Vagina (tissue), 2 donors: ENCODE results near the gene CD48. TPM values are rescaled to one million over a fixed set of nuclear protein-coding genes. Genes with fewer than 3 reads are reported as not detected.

Experiments used
- DNase-seq, 2 donors: peaks; one replicate each; pipeline ENCODE4 v3.0.0-alpha.2; 2017; ENCODE audit errors: extremely low spot score in 2 of 2
- H3K27ac ChIP-seq: fragments of 200-600 bp; sonication (generic); one replicate; pipeline ENCODE4 v1.5.1; 2019
- H3K27me3 ChIP-seq: fragments of 200-600 bp; sonication (generic); one replicate; pipeline ENCODE4 v1.5.1; 2019
- H3K36me3 ChIP-seq, 2 donors: fragments of 200-600 bp; sonication (generic); one replicate each; pipeline ENCODE4 v1.5.1; 2017 to 2019
- H3K4me1 ChIP-seq: fragments of 200-600 bp; sonication (generic); one replicate; pipeline ENCODE4 v1.5.1; 2019
- H3K4me3 ChIP-seq, 2 donors: fragments of 200-600 bp; sonication (generic); 1 replicate in 1 of 2; 2 replicates in 1 of 2; pipeline ENCODE4 v1.5.1; 2016 to 2019
- H3K9me3 ChIP-seq: fragments of 200-600 bp; sonication (generic); one replicate; pipeline ENCODE4 v1.5.1; 2019
- POLR2A ChIP-seq, 2 donors: fragments of 450-650 bp; IDR thresholded peaks; one replicate each; pipeline ENCODE4 v1.6.1; 2017; ENCODE audit warnings: antibody characterized with exemption in 2 of 2, mild to moderate bottlenecking in 2 of 2, moderate library complexity in 2 of 2
- POLR2AphosphoS5 ChIP-seq, 2 donors: sonication (generic); formaldehyde crosslinking; IDR thresholded peaks; one replicate each; pipeline ENCODE4 v1.9.0; 2017; ENCODE audit warnings: antibody characterized with exemption in 2 of 2, mild to moderate bottlenecking in 2 of 2, low read depth in 1 of 2; ENCODE audit not compliant: insufficient read depth in 1 of 2
- intact Hi-C: fragments of 100-400 bp; cut with DNase I; formaldehyde crosslinking; loops from one replicate; pipeline ENCODE4 v1.15.1; 2023
- total RNA-seq: library from RNA; depleted of rRNA; stranded (reverse); fragments of >200 nt; gene quantifications from one replicate; pipeline ENCODE4 v1.2.3, GENCODE V29; 2016
- TF ChIP-seq, protein P1 (sequence below), 3 experiments: fragments of 450-650 bp in 2 of 3; fragments of 200-600 bp in 1 of 3; sonication (generic) in 1 of 3; IDR thresholded peaks; one replicate each; pipeline ENCODE4 v1.5.1; 2017 to 2019; ENCODE audit warnings: antibody characterized with exemption in 3 of 3, mild to moderate bottlenecking in 2 of 3, moderate library complexity in 2 of 3

Gene CD48
- total RNA-seq, 1 donor from 2014 or later: 4.7 TPM

DNA sequence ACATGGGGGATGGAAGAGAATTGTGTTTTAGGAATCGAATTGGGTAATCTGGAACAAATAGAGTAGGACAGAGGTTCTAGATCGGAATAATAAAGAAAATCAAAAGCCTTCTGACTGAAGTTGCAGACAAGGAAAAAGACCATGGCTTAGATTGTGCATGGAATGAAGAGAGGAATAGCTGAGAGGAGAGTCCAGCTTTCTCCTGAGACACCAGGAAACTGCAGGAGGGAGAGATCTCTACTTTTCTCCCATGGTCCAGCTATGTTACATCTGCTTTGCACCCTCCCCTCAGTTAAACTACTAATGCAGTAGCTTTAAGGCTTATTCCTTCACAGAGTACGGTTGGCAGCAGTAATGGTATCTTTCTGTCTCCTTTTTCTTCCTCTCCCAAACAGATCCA, 40.8 kb upstream of the CD48 start:
- no peaks in the 10 kb centered on the region for H3K27me3 ChIP-seq
- TF ChIP-seq POLR2AphosphoS5 (IDR thresholded peaks at IDR 0.05; ENCODE audit: insufficient read depth in 1 of 2, low read depth in 1 of 2) (no peak), POLR2A (IDR thresholded peaks at IDR 0.05) (no peak)
- TF ChIP-seq, protein P1, sequence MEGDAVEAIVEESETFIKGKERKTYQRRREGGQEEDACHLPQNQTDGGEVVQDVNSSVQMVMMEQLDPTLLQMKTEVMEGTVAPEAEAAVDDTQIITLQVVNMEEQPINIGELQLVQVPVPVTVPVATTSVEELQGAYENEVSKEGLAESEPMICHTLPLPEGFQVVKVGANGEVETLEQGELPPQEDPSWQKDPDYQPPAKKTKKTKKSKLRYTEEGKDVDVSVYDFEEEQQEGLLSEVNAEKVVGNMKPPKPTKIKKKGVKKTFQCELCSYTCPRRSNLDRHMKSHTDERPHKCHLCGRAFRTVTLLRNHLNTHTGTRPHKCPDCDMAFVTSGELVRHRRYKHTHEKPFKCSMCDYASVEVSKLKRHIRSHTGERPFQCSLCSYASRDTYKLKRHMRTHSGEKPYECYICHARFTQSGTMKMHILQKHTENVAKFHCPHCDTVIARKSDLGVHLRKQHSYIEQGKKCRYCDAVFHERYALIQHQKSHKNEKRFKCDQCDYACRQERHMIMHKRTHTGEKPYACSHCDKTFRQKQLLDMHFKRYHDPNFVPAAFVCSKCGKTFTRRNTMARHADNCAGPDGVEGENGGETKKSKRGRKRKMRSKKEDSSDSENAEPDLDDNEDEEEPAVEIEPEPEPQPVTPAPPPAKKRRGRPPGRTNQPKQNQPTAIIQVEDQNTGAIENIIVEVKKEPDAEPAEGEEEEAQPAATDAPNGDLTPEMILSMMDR (IDR thresholded peaks at IDR 0.05): no peak
- H3K9me3 ChIP-seq: no peaks in the 10 kb centered on the region
- no peak for DNase-seq
- H3K4me1 ChIP-seq: no peaks in the 10 kb centered on the region
- no peaks in the 10 kb centered on the region for H3K36me3 ChIP-seq
- no peak overlapping the region for H3K27ac ChIP-seq
- H3K4me3 ChIP-seq: no peak overlapping the region
- intact Hi-C loops: no loop called here

DNA sequence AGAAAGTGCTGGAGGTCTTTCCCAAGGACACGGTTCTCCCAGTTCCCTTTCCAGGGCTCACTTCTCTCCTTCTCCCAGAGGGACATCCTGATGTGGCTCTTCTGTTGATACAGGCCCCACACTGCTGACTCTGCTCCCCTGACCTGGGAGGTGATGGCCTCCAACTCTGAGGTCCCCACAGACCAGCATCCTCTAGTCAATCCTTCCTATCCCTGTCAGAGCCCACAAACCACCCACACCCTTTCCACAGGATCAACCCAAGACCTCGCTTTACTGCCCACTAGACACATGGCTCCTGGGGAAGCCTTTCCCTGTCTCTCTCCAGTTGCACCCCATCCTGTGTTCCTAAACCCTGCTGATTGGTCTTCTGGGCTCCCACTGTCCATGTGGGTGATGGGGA, 39.0 kb upstream of the CD48 start:
- intact Hi-C loops: no loop called here
- no peak for TF ChIP-seq POLR2AphosphoS5 (IDR thresholded peaks at IDR 0.05; ENCODE audit: insufficient read depth in 1 of 2, low read depth in 1 of 2)
- TF ChIP-seq, protein P1 (IDR thresholded peaks at IDR 0.05): no peak
- no peak for TF ChIP-seq POLR2A (IDR thresholded peaks at IDR 0.05)

DNA sequence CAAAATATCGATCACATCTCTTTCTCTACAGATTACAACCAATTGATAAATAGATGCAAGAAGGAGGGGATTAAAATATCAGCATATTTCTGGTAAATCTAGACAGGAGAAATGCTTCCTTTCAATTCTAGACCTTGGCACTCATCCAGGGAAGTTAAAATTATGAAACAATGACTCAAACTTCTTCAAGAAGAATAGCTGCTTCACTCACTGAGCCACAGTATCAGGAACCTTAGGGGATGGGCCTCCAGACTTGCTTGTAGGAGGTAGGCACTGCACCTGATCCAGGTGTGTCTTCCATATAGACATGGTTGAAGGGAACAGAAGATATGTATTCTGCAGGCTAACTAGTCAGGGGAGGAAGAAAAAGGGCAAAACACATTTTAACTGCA, 37.3 kb upstream of the CD48 start:
- intact Hi-C loops: no loop called here
- no peak for DNase-seq
- H3K27me3 ChIP-seq: no peaks in the 10 kb centered on the region
- no peak overlapping the region for H3K27ac ChIP-seq
- no peak overlapping the region for H3K4me3 ChIP-seq
- no peaks in the 10 kb centered on the region for H3K9me3 ChIP-seq
- H3K36me3 ChIP-seq: no peaks in the 10 kb centered on the region
- H3K4me1 ChIP-seq: no peaks in the 10 kb centered on the region
- TF ChIP-seq, protein P1 (IDR thresholded peaks at IDR 0.05): no peak
- TF ChIP-seq POLR2A (IDR thresholded peaks at IDR 0.05): no peak
- TF ChIP-seq POLR2AphosphoS5 (IDR thresholded peaks at IDR 0.05; ENCODE audit: insufficient read depth in 1 of 2, low read depth in 1 of 2): no peak

More for the DNA sequence above, 39.0 kb upstream of the CD48 start:
- Histone ChIP-seq H3K27ac (no peak overlapping the region), H3K27me3 (no peaks in the 10 kb centered on the region), H3K9me3 (no peaks in the 10 kb centered on the region), H3K36me3 (no peaks in the 10 kb centered on the region), H3K4me3 (no peak overlapping the region), H3K4me1 (no peaks in the 10 kb centered on the region)
- no peak for DNase-seq

DNA sequence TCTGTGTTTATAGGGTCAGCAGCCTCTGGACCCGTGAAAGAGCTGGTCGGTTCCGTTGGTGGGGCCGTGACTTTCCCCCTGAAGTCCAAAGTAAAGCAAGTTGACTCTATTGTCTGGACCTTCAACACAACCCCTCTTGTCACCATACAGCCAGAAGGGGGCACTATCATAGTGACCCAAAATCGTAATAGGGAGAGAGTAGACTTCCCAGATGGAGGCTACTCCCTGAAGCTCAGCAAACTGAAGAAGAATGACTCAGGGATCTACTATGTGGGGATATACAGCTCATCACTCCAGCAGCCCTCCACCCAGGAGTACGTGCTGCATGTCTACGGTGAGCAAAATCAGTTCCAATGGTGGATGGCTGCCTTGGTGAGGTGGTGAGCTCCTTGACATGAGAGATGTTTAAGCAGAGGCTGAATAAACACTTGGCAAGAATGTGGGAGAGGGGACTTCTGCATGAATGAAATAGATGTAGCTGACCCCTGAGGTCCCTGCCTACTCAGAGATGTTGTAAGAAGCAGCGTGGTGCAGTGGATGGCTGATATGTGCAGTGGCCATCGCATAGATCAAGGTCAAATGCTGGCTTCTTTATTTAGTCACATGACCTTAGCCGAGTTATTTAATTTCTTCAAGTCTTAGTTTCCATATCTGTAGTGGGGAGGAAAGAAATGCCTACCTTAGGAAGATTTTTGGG, 36.7 kb upstream of the CD48 start:
- TF ChIP-seq, protein P1 (IDR thresholded peaks at IDR 0.05): no peak
- no peak for TF ChIP-seq POLR2AphosphoS5 (IDR thresholded peaks at IDR 0.05; ENCODE audit: insufficient read depth in 1 of 2, low read depth in 1 of 2)
- no peak for TF ChIP-seq POLR2A (IDR thresholded peaks at IDR 0.05)
- H3K27me3 ChIP-seq: no peaks in the 10 kb centered on the region
- H3K36me3 ChIP-seq: no peaks in the 10 kb centered on the region
- DNase-seq: no peak
- no peak overlapping the region for H3K4me3 ChIP-seq
- H3K9me3 ChIP-seq: no peaks in the 10 kb centered on the region
- H3K27ac ChIP-seq: no peak overlapping the region
- no peaks in the 10 kb centered on the region for H3K4me1 ChIP-seq
- intact Hi-C loops: no loop called here

DNA sequence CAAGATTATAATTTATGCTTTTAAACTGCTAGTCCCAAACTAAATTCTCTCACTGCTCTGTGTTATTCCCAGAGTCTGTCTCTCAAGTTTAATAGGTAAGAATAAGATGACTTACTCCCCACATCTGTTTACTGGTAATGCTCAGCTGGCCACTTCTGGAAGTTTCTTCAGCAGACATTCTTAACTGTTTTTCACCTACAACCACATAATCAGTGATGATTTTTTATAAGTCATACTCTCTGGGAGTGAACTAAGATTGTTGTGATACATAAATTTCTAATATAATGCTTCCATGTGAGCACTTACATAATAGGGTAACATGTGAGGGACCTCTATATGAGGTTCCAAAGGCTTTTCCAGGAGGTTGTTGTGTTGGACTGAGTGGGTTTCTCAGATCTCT, 36.1 kb upstream of the CD48 start:
- no peaks in the 10 kb centered on the region for H3K9me3 ChIP-seq
- H3K4me3 ChIP-seq: no peak overlapping the region
- no peak overlapping the region for H3K27ac ChIP-seq
- no peak for DNase-seq
- no peak for TF ChIP-seq POLR2A (IDR thresholded peaks at IDR 0.05)
- TF ChIP-seq POLR2AphosphoS5 (IDR thresholded peaks at IDR 0.05; ENCODE audit: insufficient read depth in 1 of 2, low read depth in 1 of 2): no peak
- TF ChIP-seq, protein P1 (IDR thresholded peaks at IDR 0.05): no peak
- no peaks in the 10 kb centered on the region for H3K4me1 ChIP-seq
- intact Hi-C loops: no loop called here
- no peaks in the 10 kb centered on the region for H3K36me3 ChIP-seq
- H3K27me3 ChIP-seq: no peaks in the 10 kb centered on the region
